MM.1S (cell line): ENCODE data around the gene DPPA5.

Source experiments
- EZH2 ChIP-seq: fragments of 300-600 bp; sonication (generic); optimal IDR thresholded peaks from 2 replicates; pipeline ENCODE3; 2017; ENCODE audit warnings: low read depth, mild to moderate bottlenecking, antibody characterized with exemption, low read length, mixed read lengths
- TF ChIP-seq, protein P1 (sequence below): fragments of 300-600 bp; sonication (generic); IDR thresholded peaks from 2 replicates; pipeline ENCODE4 v1.5.1; 2016; ENCODE audit warnings: antibody characterized with exemption, low read length, mixed read lengths

- TF ChIP-seq, protein P1, sequence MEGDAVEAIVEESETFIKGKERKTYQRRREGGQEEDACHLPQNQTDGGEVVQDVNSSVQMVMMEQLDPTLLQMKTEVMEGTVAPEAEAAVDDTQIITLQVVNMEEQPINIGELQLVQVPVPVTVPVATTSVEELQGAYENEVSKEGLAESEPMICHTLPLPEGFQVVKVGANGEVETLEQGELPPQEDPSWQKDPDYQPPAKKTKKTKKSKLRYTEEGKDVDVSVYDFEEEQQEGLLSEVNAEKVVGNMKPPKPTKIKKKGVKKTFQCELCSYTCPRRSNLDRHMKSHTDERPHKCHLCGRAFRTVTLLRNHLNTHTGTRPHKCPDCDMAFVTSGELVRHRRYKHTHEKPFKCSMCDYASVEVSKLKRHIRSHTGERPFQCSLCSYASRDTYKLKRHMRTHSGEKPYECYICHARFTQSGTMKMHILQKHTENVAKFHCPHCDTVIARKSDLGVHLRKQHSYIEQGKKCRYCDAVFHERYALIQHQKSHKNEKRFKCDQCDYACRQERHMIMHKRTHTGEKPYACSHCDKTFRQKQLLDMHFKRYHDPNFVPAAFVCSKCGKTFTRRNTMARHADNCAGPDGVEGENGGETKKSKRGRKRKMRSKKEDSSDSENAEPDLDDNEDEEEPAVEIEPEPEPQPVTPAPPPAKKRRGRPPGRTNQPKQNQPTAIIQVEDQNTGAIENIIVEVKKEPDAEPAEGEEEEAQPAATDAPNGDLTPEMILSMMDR = no peak
- TF ChIP-seq EZH2 = no peak
Measured at GRCh38 chr6:73391675-73392074, 37.6 kb upstream of the DPPA5 start.
